Endothelial cell of umbilical vein (primary cell): ENCODE measurements around the gene GKN2. TPM values are rescaled to one million over a fixed set of nuclear protein-coding genes. Genes with fewer than 3 reads are reported as not detected.

Experiments used
- BruUV-seq: library from RNA; stranded (reverse); fragments of 400-500 nt; replicated peaks from 2 replicates; lab custom pipeline; 2021; lab: Mats Ljungman, UMichigan
- CTCF ChIA-PET: fragments of 300-600, 350-600 bp; sonication (Branson Sonifier 250); formaldehyde crosslinking; loops from one replicate; lab custom pipeline; 2021; ENCODE audit warnings: antibody characterized with exemption, inconsistent platforms; lab: Charles Lee
- POLR2A ChIA-PET: fragments of 300-600, 350-600 bp; sonication (Branson Sonifier 250); formaldehyde crosslinking; loops from one replicate; lab custom pipeline; 2021; ENCODE audit warnings: antibody characterized with exemption, inconsistent platforms; lab: Charles Lee
- DNase-seq: peaks from one replicate; pipeline ENCODE4 v3.0.0-alpha.2; 2011; ENCODE audit warnings: low read depth, low spot score
- FAIRE-seq: peaks from 2 replicates; lab custom pipeline; 2011; peaks lifted over from hg19 to GRCh38; lab: Jason Lieb, UNC
- H2AFZ ChIP-seq: 2 replicates; pipeline ENCODE4 v1.6.0; 2012; ENCODE audit warnings: low read depth, low read length, control low read depth, inconsistent platforms
- H3K27ac ChIP-seq: 2 replicates; pipeline ENCODE4 v1.5.1; 2011; ENCODE audit warnings: low read depth, mild to moderate bottlenecking, control low read depth, low read length, moderate library complexity; ENCODE audit not compliant: insufficient read depth
- H3K27me3 ChIP-seq, 2 experiments: 2 replicates each; pipeline versions ENCODE4 v1.6.0 to v1.6.1; 2011; ENCODE audit warnings: low read length in 2 of 2, mixed read lengths in 1 of 2; ENCODE audit not compliant: control insufficient read depth in 2 of 2, insufficient read depth in 2 of 2
- H3K36me3 ChIP-seq, 2 experiments: 2 replicates in 1 of 2; 3 replicates in 1 of 2; pipeline ENCODE4 v1.5.1; 2011; ENCODE audit warnings: low read length in 2 of 2, mild to moderate bottlenecking in 1 of 2, moderate library complexity in 1 of 2; ENCODE audit not compliant: control insufficient read depth in 2 of 2, insufficient read depth in 2 of 2; ENCODE audit errors: extremely low read depth in 1 of 2
- H3K4me1 ChIP-seq: 3 replicates; pipeline ENCODE4 v1.5.1; 2011; ENCODE audit warnings: mild to moderate bottlenecking, low read length; ENCODE audit not compliant: control insufficient read depth, insufficient read depth; ENCODE audit errors: extremely low read depth
- H3K4me2 ChIP-seq: 2 replicates; pipeline ENCODE4 v1.6.1; 2011; ENCODE audit warnings: low read length, control low read depth, mixed read lengths; ENCODE audit not compliant: insufficient read depth
- H3K4me3 ChIP-seq, 3 experiments: fragments of 200-600 bp in 1 of 3; sonication (generic), shearing (Covaris generic) in 1 of 3; replicated peaks in 1 of 3; 2 replicates each; pipeline ENCODE4 v1.5.1; 2011 to 2016; ENCODE audit warnings: control low read depth in 3 of 3, low read length in 3 of 3, mild to moderate bottlenecking in 2 of 3, inconsistent platforms in 1 of 3, low read depth in 1 of 3, moderate library complexity in 1 of 3; ENCODE audit not compliant: insufficient read depth in 1 of 3
- H3K79me2 ChIP-seq: 2 replicates; pipeline ENCODE4 v1.6.0; 2012; ENCODE audit warnings: low read length, inconsistent platforms; ENCODE audit not compliant: control insufficient read depth, insufficient read depth
- H3K9ac ChIP-seq: replicated peaks from 2 replicates; pipeline ENCODE3; 2011; ENCODE audit warnings: low read length, control low read depth; ENCODE audit not compliant: insufficient read depth; ENCODE audit errors: extremely low read depth
- H3K9me1 ChIP-seq: replicated peaks from 3 replicates; pipeline ENCODE4 v1.6.0; 2011; ENCODE audit warnings: mild to moderate bottlenecking, low read length; ENCODE audit not compliant: control insufficient read depth, insufficient read depth; ENCODE audit errors: extremely low read depth
- H3K9me3 ChIP-seq: replicated peaks from 2 replicates; pipeline ENCODE4 v1.5.1; 2012; ENCODE audit warnings: low read length, inconsistent platforms; ENCODE audit not compliant: control insufficient read depth, insufficient read depth
- H4K20me1 ChIP-seq: replicated peaks from 2 replicates; pipeline ENCODE3; 2011; ENCODE audit warnings: mild to moderate bottlenecking, low read length; ENCODE audit not compliant: control insufficient read depth, insufficient read depth; ENCODE audit errors: extremely low read depth
- CTCF ChIP-seq, 2 donors: IDR thresholded peaks; 1 replicate in 1 of 2; 2 replicates in 1 of 2; pipeline ENCODE4 v1.5.1; 2011; ENCODE audit warnings: low read length in 2 of 2, mild to moderate bottlenecking in 2 of 2, moderate library complexity in 2 of 2, control low read depth in 1 of 2, inconsistent platforms in 1 of 2, low read depth in 1 of 2; ENCODE audit not compliant: insufficient read depth in 1 of 2; ENCODE audit errors: extremely low read depth in 1 of 2
- EZH2 ChIP-seq: IDR thresholded peaks from 2 replicates; pipeline ENCODE4 v1.6.1; 2012; ENCODE audit warnings: borderline replicate concordance, low read depth, mild to moderate bottlenecking, moderate library complexity, low read length, inconsistent platforms; ENCODE audit not compliant: severe bottlenecking
- FOS ChIP-seq: IDR thresholded peaks from 2 replicates; pipeline ENCODE4 v1.6.1; 2011; ENCODE audit warnings: mild to moderate bottlenecking, low read length, moderate library complexity, borderline replicate concordance; ENCODE audit not compliant: insufficient read depth
- GATA2 ChIP-seq: IDR thresholded peaks from 2 replicates; pipeline ENCODE4 v1.7.0; 2011; ENCODE audit warnings: low read depth, mild to moderate bottlenecking, moderate library complexity, mixed read lengths, low read length; ENCODE audit not compliant: insufficient read length, insufficient read depth
- JUN ChIP-seq: IDR thresholded peaks from 2 replicates; pipeline ENCODE4 v1.6.1; 2011; ENCODE audit warnings: borderline replicate concordance, low read depth; ENCODE audit not compliant: insufficient read length, insufficient read depth
- MAX ChIP-seq: IDR thresholded peaks from 2 replicates; pipeline ENCODE4 v1.6.1; 2011; ENCODE audit not compliant: insufficient read depth, insufficient read length
- MYC ChIP-seq: IDR thresholded peaks from one replicate; pipeline ENCODE4 v1.6.1; 2011; ENCODE audit warnings: mild to moderate bottlenecking, low read depth, low read length
- POLR2A ChIP-seq: IDR thresholded peaks from 2 replicates; pipeline ENCODE4 v1.6.1; 2012; ENCODE audit warnings: low read depth, mild to moderate bottlenecking, control low read depth, low read length
- POLR2AphosphoS5 ChIP-seq: IDR thresholded peaks from 2 replicates; pipeline ENCODE4 v1.6.1; 2012; ENCODE audit warnings: low read depth, mild to moderate bottlenecking, control low read depth, low read length, moderate library complexity; ENCODE audit not compliant: insufficient read depth
- dilution Hi-C: fragments of 300-500 bp; cut with MboI; formaldehyde crosslinking; loops from one replicate; pipeline ENCODE4 v1.15.0; 2019; ENCODE audit warnings: low sequenced_read_pairs; ENCODE audit not compliant: extremely low pct_ligation_motif_present
- intact Hi-C: fragments of 100-400 bp; cut with micrococcal nuclease; formaldehyde crosslinking; loops from one replicate; pipeline ENCODE4 v1.10.0; 2022
- polyA plus RNA-seq, 4 experiments: library from polyadenylated mRNA; depleted of rRNA in 3 of 4; stranded (reverse) in 3 of 4; unstranded in 1 of 4; fragments of >200 nt; gene quantifications; 2 replicates each; pipeline versions ENCODE4 v1.2.1 to v1.2.3, GENCODE V29; 2011 to 2012; ENCODE audit warnings: missing spikeins in 1 of 4
- total RNA-seq: library from RNA; stranded (reverse); gene quantifications from 2 replicates; pipeline ENCODE4 v1.2.3, GENCODE V29; 2021

GKN2 gene
- total and polyA plus RNA-seq, 2 donors (not counting 3 experiments of a cell fraction or from before 2014, with no cell fraction given) = not detected

DNA sequence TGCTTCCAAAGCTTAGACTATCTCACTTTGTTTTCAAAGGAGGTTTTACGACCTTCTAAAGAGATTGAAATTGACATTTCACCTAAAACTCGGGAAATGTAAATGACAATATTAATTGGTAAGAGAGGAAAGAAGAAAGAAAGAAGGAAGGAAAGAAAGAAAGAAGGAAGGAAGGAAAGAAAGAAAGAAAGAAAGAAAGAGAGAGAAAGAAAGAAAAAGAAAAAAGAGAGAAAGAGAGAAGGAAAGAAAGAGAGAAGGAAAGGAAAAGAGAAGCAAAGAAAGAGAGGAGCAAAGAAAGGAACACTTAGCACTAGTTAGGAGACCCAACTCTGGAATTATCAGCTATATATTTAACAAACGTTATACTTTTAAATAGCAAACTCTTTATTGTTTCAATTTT is 25.4 kb upstream of the GKN2 start:
- H3K4me2 ChIP-seq = no peak overlapping the region
- H3K27ac ChIP-seq = no peak overlapping the region
- no peaks in the 10 kb centered on the region for H3K36me3 ChIP-seq
- H3K9me1 ChIP-seq = no peaks in the 10 kb centered on the region
- BruUV-seq = no TSS peak
- H3K27me3 ChIP-seq = peaks cover 21 to 24% of the 10 kb centered on the region in 2 experiments
- CTCF ChIA-PET = no interaction called here
- intact Hi-C loops = no loop called here
- H3K9ac ChIP-seq = no peak overlapping the region
- DNase-seq = no peak
- H2AFZ ChIP-seq = no peak overlapping the region
- POLR2A ChIA-PET = no interaction called here
- no peaks in the 10 kb centered on the region for H3K9me3 ChIP-seq
- dilution Hi-C loops = no loop called here
- TF ChIP-seq MAX (no peak), MYC (no peak), GATA2 (no peak), FOS (no peak), POLR2AphosphoS5 (no peak), EZH2 (no peak), CTCF (IDR thresholded peaks at IDR 0.05; ENCODE audit: extremely low read depth in 1 of 2, insufficient read depth in 1 of 2, low read depth in 1 of 2, low read length in 2 of 2) (no peak), JUN (no peak), POLR2A (no peak)
- no peak overlapping the region for H3K4me3 ChIP-seq
- FAIRE-seq = no peak
- H4K20me1 ChIP-seq = no peaks in the 10 kb centered on the region
- H3K79me2 ChIP-seq = no peaks in the 10 kb centered on the region
- no peaks in the 10 kb centered on the region for H3K4me1 ChIP-seq
